ENCODE results near the gene PSMB5. TPM values are rescaled to one million over a fixed set of nuclear protein-coding genes. Genes with fewer than 3 reads are reported as not detected.

Gene PSMB5
- total and polyA plus RNA-seq, 4 donors = 132 to 211 (median 179) TPM

GRCh38 chr14:23054000-23054811, 19.5 kb upstream of the PSMB5 start:
- H3K4me3 ChIP-seq (ENCODE audit: low read depth, low read length) = no peak overlapping the region
- DNase-seq (ENCODE audit: low read depth in 4 of 6, low spot score in 6 of 6) = peak in 2 of 6 donors; percentile 31 to 75
- peaks cover 53% of the 10 kb centered on the region for H3K4me1 ChIP-seq (ENCODE audit: control insufficient read depth, insufficient read depth, low read length)
- no peaks in the 10 kb centered on the region for H3K27me3 ChIP-seq (ENCODE audit: control insufficient read depth, insufficient read depth, low read length)
- no peaks in the 10 kb centered on the region for H3K9me3 ChIP-seq (ENCODE audit: control insufficient read depth, insufficient read depth, low read length)
- peaks cover 58% of the 10 kb centered on the region for H3K36me3 ChIP-seq (ENCODE audit: control insufficient read depth, insufficient read depth, low read length)
- 66% methylated on average over 11 of the region's 17 CpGs for WGBS (ENCODE audit: insufficient coverage)
- no peak overlapping the region for H3K27ac ChIP-seq (ENCODE audit: low read depth, low read length)

DNA sequence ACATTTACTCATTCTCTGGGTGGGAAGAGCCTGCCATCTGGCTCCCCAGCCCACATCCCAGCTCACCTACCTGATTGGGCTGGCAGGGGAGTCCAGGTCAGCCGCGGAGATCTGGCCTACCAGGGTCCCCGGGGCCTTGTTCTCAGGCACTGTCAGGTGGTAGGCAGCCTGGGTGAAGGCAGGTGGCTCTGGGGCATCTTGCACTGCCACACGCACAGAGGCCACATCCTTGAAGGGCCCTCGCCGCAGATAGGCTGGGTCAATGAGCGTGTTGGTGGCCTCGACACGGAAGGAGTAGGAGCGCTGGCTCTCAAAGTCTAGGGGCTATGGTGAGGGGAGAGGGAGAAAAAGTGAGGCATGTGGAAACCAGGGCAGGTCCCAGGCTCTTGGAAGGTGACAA, 18.7 kb upstream of the PSMB5 start:
- WGBS (ENCODE audit: insufficient coverage) = 94% methylated on average over 10 of the region's 10 CpGs

DNA sequence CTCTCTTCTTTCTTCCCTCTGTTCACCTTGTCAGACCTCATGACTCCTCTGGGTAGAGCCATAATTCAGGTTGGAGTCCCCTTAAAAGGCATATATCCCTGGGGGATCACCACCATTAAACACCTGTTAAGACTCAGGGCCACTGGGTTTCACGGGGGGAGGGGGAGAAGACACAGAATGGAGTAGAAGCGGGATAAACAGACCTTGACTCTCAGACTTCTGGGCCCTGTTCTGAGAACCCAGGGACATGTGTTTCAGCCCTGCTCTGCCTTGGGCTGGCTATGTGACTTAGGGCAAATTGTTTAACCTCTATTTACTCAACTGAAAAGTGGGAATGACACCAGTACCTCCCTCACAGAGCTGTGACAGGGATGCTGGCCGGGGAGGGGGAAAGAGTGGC, 18.0 kb upstream of the PSMB5 start:
- no CpG with 5 or more reads among the region's 3 CpGs for WGBS (ENCODE audit: insufficient coverage)
- no peak for DNase-seq (ENCODE audit: low read depth in 4 of 6, low spot score in 6 of 6)
- no peak overlapping the region for H3K4me3 ChIP-seq (ENCODE audit: low read depth, low read length)
- no peaks in the 10 kb centered on the region for H3K9me3 ChIP-seq (ENCODE audit: control insufficient read depth, insufficient read depth, low read length)
- H3K27ac ChIP-seq (ENCODE audit: low read depth, low read length) = no peak overlapping the region
- peaks cover 61% of the 10 kb centered on the region for H3K36me3 ChIP-seq (ENCODE audit: control insufficient read depth, insufficient read depth, low read length)
- H3K4me1 ChIP-seq (ENCODE audit: control insufficient read depth, insufficient read depth, low read length) = peaks cover 41% of the 10 kb centered on the region
- no peaks in the 10 kb centered on the region for H3K27me3 ChIP-seq (ENCODE audit: control insufficient read depth, insufficient read depth, low read length)

More for the DNA sequence above, 18.7 kb upstream of the PSMB5 start:
- Histone ChIP-seq H3K36me3 (ENCODE audit: control insufficient read depth, insufficient read depth, low read length) (peaks cover 57% of the 10 kb centered on the region), H3K9me3 (ENCODE audit: control insufficient read depth, insufficient read depth, low read length) (no peaks in the 10 kb centered on the region), H3K4me3 (ENCODE audit: low read depth, low read length) (no peak overlapping the region), H3K27me3 (ENCODE audit: control insufficient read depth, insufficient read depth, low read length) (no peaks in the 10 kb centered on the region), H3K27ac (ENCODE audit: low read depth, low read length) (no peak overlapping the region), H3K4me1 (ENCODE audit: control insufficient read depth, insufficient read depth, low read length) (peaks cover 47% of the 10 kb centered on the region)
- DNase-seq (ENCODE audit: low read depth in 4 of 6, low spot score in 6 of 6) = no peak

DNA sequence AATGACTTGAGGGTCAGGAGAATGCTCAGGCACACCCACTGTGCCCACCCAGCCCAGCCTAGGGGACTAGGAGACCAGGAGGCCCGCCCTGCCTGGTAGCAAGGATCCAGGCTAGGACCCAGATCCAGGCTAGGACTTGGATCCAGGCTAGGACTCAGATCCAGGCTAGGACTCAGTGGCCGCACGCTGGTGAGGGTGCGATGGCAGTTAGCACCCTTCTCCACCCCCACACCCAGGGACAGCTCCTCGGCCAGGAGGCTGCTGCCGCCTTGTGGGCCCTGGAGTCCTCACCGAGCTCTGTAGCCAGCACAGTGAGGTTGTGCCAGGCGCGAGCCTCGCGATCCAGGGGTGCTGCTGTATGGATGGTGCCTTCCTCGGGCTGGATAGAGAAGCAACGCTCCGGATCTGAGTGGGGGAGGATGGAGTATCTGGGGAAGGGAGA, 17.5 kb upstream of the PSMB5 start:
- WGBS (ENCODE audit: insufficient coverage) = 64% methylated on average over 8 of the region's 14 CpGs
- Histone ChIP-seq H3K36me3 (ENCODE audit: control insufficient read depth, insufficient read depth, low read length) (peaks cover 66% of the 10 kb centered on the region), H3K9me3 (ENCODE audit: control insufficient read depth, insufficient read depth, low read length) (no peaks in the 10 kb centered on the region), H3K4me1 (ENCODE audit: control insufficient read depth, insufficient read depth, low read length) (peaks cover 42% of the 10 kb centered on the region), H3K27ac (ENCODE audit: low read depth, low read length) (no peak overlapping the region), H3K27me3 (ENCODE audit: control insufficient read depth, insufficient read depth, low read length) (no peaks in the 10 kb centered on the region), H3K4me3 (ENCODE audit: low read depth, low read length) (no peak overlapping the region)
- peak in 1 of 6 donors; percentile 47 for DNase-seq (ENCODE audit: low read depth in 4 of 6, low spot score in 6 of 6)

DNA sequence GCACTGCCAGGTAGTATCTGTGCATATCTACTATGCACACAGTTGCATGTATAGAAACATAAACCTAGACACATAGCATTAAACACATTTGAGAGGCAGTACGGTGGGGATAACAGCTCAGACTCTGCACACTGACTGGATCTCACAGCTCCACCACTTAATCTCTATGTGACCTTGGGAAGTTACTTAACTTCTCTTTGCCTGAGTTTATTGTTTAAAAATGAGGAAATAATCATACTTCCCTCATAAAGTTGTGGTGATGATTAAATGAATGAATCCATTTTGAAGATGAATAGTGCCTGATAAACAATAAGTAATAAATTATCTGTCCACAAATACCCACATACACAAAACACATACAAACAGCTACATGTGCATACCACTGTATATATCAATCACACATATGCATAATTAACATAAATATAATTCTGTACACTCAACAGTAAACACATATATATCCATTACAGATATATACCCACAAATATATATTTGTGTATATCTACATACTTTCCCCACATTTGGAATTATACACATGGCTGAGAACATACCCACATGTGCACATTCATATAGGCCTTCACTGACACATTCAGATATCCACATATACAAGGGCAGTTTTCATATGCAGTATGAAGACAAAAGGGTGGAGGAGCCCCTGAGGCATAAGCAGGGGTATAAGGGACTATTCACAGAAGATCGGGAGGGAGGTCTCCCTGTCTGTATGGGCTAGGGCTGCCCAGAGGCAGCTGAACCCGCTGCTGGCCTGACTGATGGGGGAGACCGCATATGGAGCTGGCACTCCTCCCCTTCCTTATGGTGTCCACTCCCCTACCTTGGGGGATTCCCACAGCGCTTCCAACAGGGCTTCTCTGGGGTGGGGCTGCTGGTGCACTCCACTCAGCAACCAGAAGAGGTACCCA, 16.7 kb upstream of the PSMB5 start:
- DNase-seq (ENCODE audit: low read depth in 4 of 6, low spot score in 6 of 6) = no peak
- Histone ChIP-seq H3K27me3 (ENCODE audit: control insufficient read depth, insufficient read depth, low read length) (no peaks in the 10 kb centered on the region), H3K4me3 (ENCODE audit: low read depth, low read length) (no peak overlapping the region), H3K36me3 (ENCODE audit: control insufficient read depth, insufficient read depth, low read length) (peaks cover 69% of the 10 kb centered on the region), H3K9me3 (ENCODE audit: control insufficient read depth, insufficient read depth, low read length) (no peaks in the 10 kb centered on the region), H3K27ac (ENCODE audit: low read depth, low read length) (no peak overlapping the region), H3K4me1 (ENCODE audit: control insufficient read depth, insufficient read depth, low read length) (peaks cover 38% of the 10 kb centered on the region)
- WGBS (ENCODE audit: insufficient coverage) = 67% methylated on average over 4 of the region's 5 CpGs

DNA sequence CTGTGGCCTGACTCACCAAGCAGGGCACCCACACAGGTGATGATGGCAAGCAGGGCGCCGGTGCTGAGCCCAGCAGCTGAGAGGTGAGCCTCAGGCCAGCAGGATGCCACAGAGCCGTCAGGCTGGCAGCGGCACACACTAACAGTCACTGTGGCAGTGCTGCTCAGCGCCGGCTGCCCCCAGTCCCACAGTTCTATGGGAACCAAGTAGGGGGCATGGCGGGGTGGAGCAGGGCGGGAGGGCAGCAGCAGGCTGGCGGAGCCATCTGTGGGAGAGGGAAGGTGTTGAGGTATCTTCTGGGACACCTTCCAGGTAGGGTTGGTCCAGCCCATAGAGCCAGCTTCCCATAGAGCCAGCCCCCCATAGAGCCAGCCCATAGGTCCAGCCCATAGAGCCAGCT, 14.3 kb upstream of the PSMB5 start:
- Histone ChIP-seq H3K36me3 (ENCODE audit: control insufficient read depth, insufficient read depth, low read length) (peaks cover 55% of the 10 kb centered on the region), H3K9me3 (ENCODE audit: control insufficient read depth, insufficient read depth, low read length) (no peaks in the 10 kb centered on the region), H3K4me3 (ENCODE audit: low read depth, low read length) (no peak overlapping the region), H3K4me1 (ENCODE audit: control insufficient read depth, insufficient read depth, low read length) (peaks cover 16% of the 10 kb centered on the region), H3K27me3 (ENCODE audit: control insufficient read depth, insufficient read depth, low read length) (no peaks in the 10 kb centered on the region), H3K27ac (ENCODE audit: low read depth, low read length) (no peak overlapping the region)
- WGBS (ENCODE audit: insufficient coverage) = 96% methylated on average over 7 of the region's 9 CpGs
- DNase-seq (ENCODE audit: low read depth in 4 of 6, low spot score in 6 of 6) = no peak

DNA sequence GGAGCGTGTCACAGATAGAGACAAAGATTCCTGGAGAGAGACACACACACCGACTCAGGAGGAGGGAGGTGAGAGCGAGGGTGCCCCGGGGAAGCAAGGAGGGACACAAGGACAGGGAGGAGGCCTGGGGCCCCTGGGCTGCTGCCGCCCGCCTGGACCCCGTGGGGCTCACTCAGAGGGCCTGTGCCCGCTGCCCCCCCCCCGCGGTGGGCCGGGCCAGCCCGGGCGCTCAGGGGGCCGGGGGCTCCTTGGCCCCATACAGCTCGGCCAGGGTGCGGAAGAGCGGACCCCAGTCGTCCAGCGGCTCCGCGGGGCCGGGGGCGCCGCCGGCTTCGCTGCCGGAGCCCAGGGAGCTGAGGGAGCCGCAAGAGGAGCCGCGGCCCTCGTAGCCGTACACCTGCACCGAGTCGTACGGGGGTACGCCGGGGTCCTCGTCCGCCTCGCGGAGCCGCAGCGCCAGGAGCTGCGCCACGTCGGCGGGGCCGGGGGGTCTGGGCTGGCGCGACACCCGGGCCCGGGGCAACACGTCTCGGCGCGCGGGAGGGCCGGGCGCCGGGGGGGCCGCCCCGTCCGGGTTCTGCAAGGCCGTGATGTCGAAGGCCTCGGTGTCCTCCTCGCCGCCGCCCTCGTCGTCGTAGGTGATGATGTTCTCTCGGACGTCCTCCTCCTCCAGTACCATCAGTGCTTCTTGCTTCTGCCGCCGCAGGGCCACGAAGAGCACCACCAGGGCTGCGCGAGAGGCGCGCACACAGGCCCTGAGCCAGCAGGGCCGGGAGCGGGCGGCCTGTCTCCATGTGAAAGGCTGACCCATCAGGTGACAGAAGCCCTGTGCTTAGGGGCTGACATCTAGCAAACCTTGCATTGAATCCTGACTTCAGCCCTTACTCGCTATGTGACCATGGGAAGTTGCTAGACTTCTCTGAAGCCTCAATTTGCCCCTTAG, 13.3 kb upstream of the PSMB5 start:
- Histone ChIP-seq H3K9me3 (ENCODE audit: control insufficient read depth, insufficient read depth, low read length) (no peaks in the 10 kb centered on the region), H3K4me3 (ENCODE audit: low read depth, low read length) (no peak overlapping the region), H3K27me3 (ENCODE audit: control insufficient read depth, insufficient read depth, low read length) (no peaks in the 10 kb centered on the region), H3K4me1 (ENCODE audit: control insufficient read depth, insufficient read depth, low read length) (peaks cover 22% of the 10 kb centered on the region), H3K36me3 (ENCODE audit: control insufficient read depth, insufficient read depth, low read length) (peaks cover 45% of the 10 kb centered on the region), H3K27ac (ENCODE audit: low read depth, low read length) (no peak overlapping the region)
- WGBS (ENCODE audit: insufficient coverage) = 70% methylated on average over 84 of the region's 85 CpGs
- no peak for DNase-seq (ENCODE audit: low read depth in 4 of 6, low spot score in 6 of 6)

DNA sequence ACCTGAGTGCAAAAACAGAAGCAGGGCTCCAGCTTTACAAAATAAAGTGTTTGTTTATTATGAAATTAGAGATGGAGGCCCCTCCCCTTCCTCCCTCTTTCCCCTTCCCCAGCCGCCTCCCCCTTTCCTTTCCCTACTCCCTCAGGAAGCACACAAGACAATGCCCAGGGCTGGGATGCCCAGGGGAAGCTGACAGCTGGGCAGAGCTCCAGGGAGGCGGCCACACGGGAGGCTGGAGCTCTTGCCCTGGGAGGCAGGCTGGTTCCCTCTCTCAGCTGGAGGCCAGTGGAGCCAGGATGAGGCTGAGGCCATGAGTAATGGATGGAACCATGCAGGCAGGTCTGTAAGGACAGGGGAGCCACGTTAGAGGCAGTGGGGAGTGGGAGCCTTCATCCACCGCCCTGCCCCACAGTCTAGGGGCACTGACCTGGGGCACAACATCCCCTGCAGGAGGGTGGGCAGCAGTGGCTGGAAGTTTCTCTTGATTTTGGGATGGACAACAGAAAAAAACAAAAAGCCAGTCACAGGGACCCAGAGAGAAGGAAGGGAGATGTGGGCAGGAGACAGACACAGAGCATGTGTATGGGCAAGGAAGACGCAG, 12.4 kb upstream of the PSMB5 start:
- H3K4me1 ChIP-seq (ENCODE audit: control insufficient read depth, insufficient read depth, low read length) = peaks cover 22% of the 10 kb centered on the region
- WGBS (ENCODE audit: insufficient coverage) = 43% methylated on average over 5 of the region's 6 CpGs
- H3K27me3 ChIP-seq (ENCODE audit: control insufficient read depth, insufficient read depth, low read length) = no peaks in the 10 kb centered on the region
- H3K36me3 ChIP-seq (ENCODE audit: control insufficient read depth, insufficient read depth, low read length) = peaks cover 38% of the 10 kb centered on the region
- no peaks in the 10 kb centered on the region for H3K9me3 ChIP-seq (ENCODE audit: control insufficient read depth, insufficient read depth, low read length)
- no peak overlapping the region for H3K4me3 ChIP-seq (ENCODE audit: low read depth, low read length)
- H3K27ac ChIP-seq (ENCODE audit: low read depth, low read length) = no peak overlapping the region
- DNase-seq (ENCODE audit: low read depth in 4 of 6, low spot score in 6 of 6) = no peak

All from spinal cord (tissue), 10 donors.